ENCODE results near the gene BRWD1. TPM values are rescaled to one million over a fixed set of nuclear protein-coding genes. Genes with fewer than 3 reads are reported as not detected.

The BRWD1 gene
- total RNA-seq, 6 experiments from 2014 or later = 18.6 to 26.7 (median 21.9) TPM

DNA sequence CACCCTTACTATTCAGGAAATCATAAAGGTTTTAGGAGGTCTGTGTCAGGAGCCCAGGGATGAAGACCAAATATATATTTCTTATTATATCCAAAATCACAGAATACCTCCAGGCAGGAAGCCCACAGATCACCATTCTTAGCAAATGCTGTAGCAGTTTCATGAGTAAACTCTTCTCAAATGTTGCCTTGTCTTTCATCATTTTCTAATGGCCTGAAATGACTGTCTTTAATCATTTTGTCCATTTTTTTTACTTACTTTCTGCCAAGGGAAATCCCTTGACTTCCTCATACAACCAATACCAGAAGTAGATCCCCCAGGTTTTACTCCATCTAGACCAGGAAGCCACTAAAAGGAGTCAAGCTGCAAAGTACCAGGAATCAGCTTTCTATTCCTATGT is 162.6 kb downstream of the BRWD1 start:
- peaks cover 0 to 3% (median 0%) of the 10 kb centered on the region in 4 donors for H3K9me3 ChIP-seq
- H3K36me3 ChIP-seq = no peaks in the 10 kb centered on the region
- intact Hi-C loops (cut with DNase I) = no loop called here
- no peak overlapping the region for H3K4me3 ChIP-seq
- ATAC-seq (no peak), DNase-seq (no peak)
- no peaks in the 10 kb centered on the region for H3K4me1 ChIP-seq
- TF ChIP-seq CTCF (IDR thresholded peaks at IDR 0.05) (no peak), POLR2A (IDR thresholded peaks at IDR 0.05) (no peak)
- H3K27ac ChIP-seq = no peak overlapping the region
- H3K27me3 ChIP-seq = no peaks in the 10 kb centered on the region

GRCh38 chr21:39150316-39150715 is 163.1 kb downstream of the BRWD1 start:
- no peak for ATAC-seq

DNA sequence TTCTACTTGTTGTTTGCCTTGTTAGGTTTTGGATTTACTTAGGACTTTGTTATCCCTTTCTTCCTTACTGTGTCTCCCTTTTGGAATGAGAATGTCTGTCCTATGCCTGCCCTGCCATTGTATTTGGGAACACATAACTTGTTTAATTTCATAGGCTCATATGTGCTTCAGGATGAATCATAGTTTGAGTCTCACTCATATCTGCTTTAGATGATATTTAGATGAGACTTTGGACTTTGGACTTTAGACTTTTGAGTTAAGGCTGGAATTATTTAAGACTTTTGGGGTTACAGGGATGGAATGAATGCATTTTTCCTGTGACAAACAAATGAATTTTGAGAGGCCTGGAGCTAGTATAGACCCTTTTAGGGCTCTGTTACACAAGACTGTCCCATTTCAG is 163.6 kb downstream of the BRWD1 start:
- no peaks in the 10 kb centered on the region for H3K4me1 ChIP-seq
- no peak overlapping the region for H3K27ac ChIP-seq
- intact Hi-C loops (cut with DNase I) = loop anchor here (10.0 kb wide), 2 partner anchors 425 to 645 kb away; no protein-coding TSS in a partner anchor
- ATAC-seq = no peak
- no peaks in the 10 kb centered on the region for H3K27me3 ChIP-seq
- H3K9me3 ChIP-seq = peaks cover 0 to 3% (median 0%) of the 10 kb centered on the region in 4 donors
- no peaks in the 10 kb centered on the region for H3K36me3 ChIP-seq
- no peak for DNase-seq
- no peak overlapping the region for H3K4me3 ChIP-seq
- TF ChIP-seq CTCF (IDR thresholded peaks at IDR 0.05) = no peak

More at GRCh38 chr21:39150316-39150715, 163.1 kb downstream of the BRWD1 start:
- Histone ChIP-seq H3K36me3 (no peaks in the 10 kb centered on the region), H3K27me3 (no peaks in the 10 kb centered on the region), H3K27ac (no peak overlapping the region), H3K4me1 (no peaks in the 10 kb centered on the region), H3K4me3 (no peak overlapping the region), H3K9me3 (peaks cover 0 to 3% (median 0%) of the 10 kb centered on the region in 4 donors)
- WGBS (ENCODE audit: insufficient coverage, low coverage, low lambda C conversion rate, missing lambda C conversion rate) = 86% methylated on average over 6 of the region's 6 CpGs
- TF ChIP-seq CTCF (IDR thresholded peaks at IDR 0.05) (no peak), POLR2A (IDR thresholded peaks at IDR 0.05) (no peak)
- intact Hi-C loops (cut with DNase I) = no loop called here
- DNase-seq = no peak

DNA sequence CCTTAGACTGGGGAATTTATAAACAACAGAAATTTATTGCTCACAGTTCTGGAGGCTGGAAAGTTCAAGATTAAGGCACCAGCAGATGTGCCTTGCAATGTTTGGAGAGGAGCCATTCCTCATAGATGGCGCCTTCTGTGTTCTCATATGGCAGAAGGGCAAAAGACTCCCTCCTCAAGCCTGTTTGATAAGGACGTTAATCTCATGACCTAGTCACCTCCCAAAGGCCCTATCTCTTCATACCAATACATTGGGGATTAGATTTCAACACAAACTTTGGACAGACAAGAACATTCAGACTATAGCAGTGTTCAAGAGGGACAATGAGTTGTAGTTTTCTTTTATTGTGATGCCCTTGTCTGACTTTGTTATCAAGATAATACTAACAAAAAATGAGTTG is 164.5 kb downstream of the BRWD1 start:
- DNase-seq (no peak), ATAC-seq (no peak)
- Histone ChIP-seq H3K27me3 (no peaks in the 10 kb centered on the region), H3K36me3 (no peaks in the 10 kb centered on the region), H3K9me3 (peaks cover 0 to 3% (median 0%) of the 10 kb centered on the region in 4 donors), H3K4me1 (no peaks in the 10 kb centered on the region), H3K4me3 (no peak overlapping the region), H3K27ac (no peak overlapping the region)
- intact Hi-C loops (cut with DNase I) = loop anchor here (10.0 kb wide), 2 partner anchors 424 to 644 kb away; no protein-coding TSS in a partner anchor
- TF ChIP-seq CTCF (IDR thresholded peaks at IDR 0.05) (no peak), POLR2A (IDR thresholded peaks at IDR 0.05) (no peak)
- WGBS (ENCODE audit: insufficient coverage, low coverage, low lambda C conversion rate, missing lambda C conversion rate) = 68% methylated on average over 2 of the region's 2 CpGs

DNA sequence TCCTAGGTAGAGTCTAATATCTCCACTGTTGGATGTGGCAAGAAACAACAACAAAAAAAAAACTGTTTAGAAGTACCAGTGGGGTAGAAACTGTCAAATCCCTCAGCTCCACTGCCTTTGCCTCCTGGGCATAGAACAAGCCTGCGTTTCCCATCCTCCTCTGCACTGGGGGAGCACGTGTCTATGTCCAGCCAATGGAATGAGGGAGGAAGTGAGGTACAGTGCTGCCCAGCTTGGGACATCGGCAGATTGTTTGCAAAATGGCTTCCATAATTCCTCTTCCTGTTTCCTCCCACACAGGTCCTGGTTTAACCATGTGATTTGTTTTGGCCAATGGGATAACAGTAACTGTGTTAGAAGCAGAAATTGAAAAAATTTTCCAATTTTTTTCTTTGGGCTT is 169.2 kb downstream of the BRWD1 start:
- H3K4me1 ChIP-seq = no peaks in the 10 kb centered on the region
- 67% methylated on average over 1 of the region's 3 CpGs for WGBS (ENCODE audit: insufficient coverage, low coverage, low lambda C conversion rate, missing lambda C conversion rate)
- no peak for ATAC-seq
- no peak overlapping the region for H3K4me3 ChIP-seq
- TF ChIP-seq CTCF (IDR thresholded peaks at IDR 0.05) = no peak
- no peak for TF ChIP-seq POLR2A (IDR thresholded peaks at IDR 0.05)
- no peaks in the 10 kb centered on the region for H3K27me3 ChIP-seq
- DNase-seq = no peak
- intact Hi-C loops (cut with DNase I) = loop anchor here (10.0 kb wide), 2 partner anchors 419 to 639 kb away; no protein-coding TSS in a partner anchor
- H3K9me3 ChIP-seq = peaks cover 0 to 3% (median 0%) of the 10 kb centered on the region in 4 donors
- H3K27ac ChIP-seq = no peak overlapping the region
- no peaks in the 10 kb centered on the region for H3K36me3 ChIP-seq
